Activated naive CD4-positive, alpha-beta T cell treated with anti-CD3 and anti-CD28 coated beads, Interleukin-2, amount 10 ng/mL, durations not matched to agents 7 days and 5 days (primary cell): ENCODE results near the gene CLMN.
"Not testable (repeated sequence)": the region's sequence is repeated elsewhere in the genome, so short reads cannot be mapped to it uniquely, and the experiment has no call there.

Source experiments
- CTCF ChIA-PET: fragments of 350-600 bp; sonication (Branson Sonifier 250); formaldehyde crosslinking; loops from one replicate; lab custom pipeline; 2021; ENCODE audit warnings: antibody characterized with exemption; lab: Charles Lee
- DNase-seq: peaks from one replicate; pipeline ENCODE4 v3.0.0-alpha.2; 2020
- H3K27ac Mint-ChIP-seq: one replicate; pipeline ENCODE4 v1.8.0; 2021; ENCODE audit warnings: mild to moderate bottlenecking, moderate library complexity, mixed read lengths
- H3K27me3 Mint-ChIP-seq: one replicate; pipeline ENCODE4 v1.8.0; 2021; ENCODE audit warnings: mild to moderate bottlenecking, mixed read lengths
- H3K36me3 Mint-ChIP-seq: one replicate; pipeline ENCODE4 v1.8.0; 2021; ENCODE audit warnings: mixed read lengths
- H3K4me1 Mint-ChIP-seq: one replicate; pipeline ENCODE4 v1.8.0; 2021; ENCODE audit warnings: mixed read lengths
- H3K4me3 Mint-ChIP-seq: one replicate; pipeline ENCODE4 v1.8.0; 2021; ENCODE audit warnings: mild to moderate bottlenecking, moderate library complexity, mixed read lengths
- H3K9me3 Mint-ChIP-seq: one replicate; pipeline ENCODE4 v1.8.0; 2021; ENCODE audit warnings: mixed read lengths

The CLMN gene

DNA sequence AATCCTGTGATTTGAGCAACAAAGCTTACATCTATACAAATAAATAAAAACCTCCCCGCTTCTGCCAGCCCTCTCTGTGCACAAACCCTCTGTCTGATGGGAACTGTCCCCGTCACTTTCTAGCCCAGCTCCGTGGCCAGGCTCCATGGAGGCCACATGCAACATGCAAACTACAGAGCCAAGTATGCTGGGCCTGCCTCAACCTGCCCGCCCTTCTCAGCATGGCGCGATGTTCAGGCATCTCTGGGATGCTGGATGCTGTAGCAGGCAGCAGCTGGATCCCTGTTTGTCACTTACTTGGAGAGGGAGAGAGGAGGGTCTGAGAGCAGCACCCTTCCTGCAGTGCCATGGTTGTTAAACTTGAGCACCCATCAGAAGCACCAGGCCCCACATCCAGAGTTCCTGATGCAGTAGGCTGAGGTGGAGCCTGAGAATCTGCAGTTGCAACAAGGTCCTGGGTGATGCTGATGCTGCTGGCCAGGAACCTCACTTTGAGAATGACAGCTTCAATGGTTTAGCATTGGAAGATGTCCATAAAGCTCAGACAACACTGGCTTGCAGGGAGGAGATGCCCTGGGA, 32.4 kb downstream of the CLMN start:
- Mint-ChIP-seq H3K4me1 (no peaks in the 10 kb centered on the region), H3K36me3 (no peaks in the 10 kb centered on the region), H3K27me3 (peaks cover 41% of the 10 kb centered on the region), H3K4me3 (no peak overlapping the region), H3K9me3 (no peaks in the 10 kb centered on the region), H3K27ac (no peak overlapping the region)
- no peak for DNase-seq
- CTCF ChIA-PET = no interaction called here

DNA sequence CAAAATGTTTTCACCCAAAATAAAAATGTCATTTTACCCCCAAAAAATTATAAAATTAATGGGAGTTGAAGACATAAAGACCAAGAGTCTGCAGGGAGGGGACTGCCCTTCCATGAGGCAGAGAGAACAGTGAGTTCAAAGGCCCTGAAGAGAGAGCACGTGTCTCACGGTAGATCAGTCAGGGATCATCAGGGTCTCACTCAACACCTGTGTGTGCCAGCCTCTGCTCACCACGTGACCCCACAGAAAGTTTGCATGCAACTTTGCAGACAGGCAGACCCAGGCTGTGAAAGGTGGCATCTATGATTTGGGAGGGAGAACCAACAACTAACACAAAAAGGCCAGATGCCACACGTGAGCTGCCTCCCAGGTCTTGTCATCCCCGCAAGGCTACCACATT, 33.1 kb downstream of the CLMN start:
- Mint-ChIP-seq H3K4me1 (no peaks in the 10 kb centered on the region), H3K27me3 (peaks cover 40% of the 10 kb centered on the region), H3K4me3 (no peak overlapping the region), H3K9me3 (no peaks in the 10 kb centered on the region), H3K36me3 (no peaks in the 10 kb centered on the region), H3K27ac (no peak overlapping the region)
- CTCF ChIA-PET = no interaction called here
- DNase-seq = no peak

DNA sequence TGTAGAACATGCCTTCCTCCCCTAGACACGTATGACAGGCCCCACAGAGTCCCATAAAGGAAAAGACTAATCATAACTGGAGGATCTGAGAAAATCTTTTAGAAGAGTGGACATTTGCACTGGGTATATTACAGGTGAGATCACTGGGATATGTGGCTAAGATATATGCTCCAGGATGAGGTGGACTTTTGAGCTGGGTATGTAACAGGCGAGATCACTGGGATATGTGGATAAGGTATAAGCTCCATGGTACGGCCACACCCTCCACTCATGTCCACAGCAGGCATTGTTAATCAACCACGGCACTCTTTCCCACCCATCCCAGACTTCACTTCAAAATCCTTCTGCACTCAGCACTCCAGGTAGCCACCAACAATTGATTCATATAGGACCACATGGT, 34.1 kb downstream of the CLMN start:
- Mint-ChIP-seq H3K27me3 (peaks cover 29% of the 10 kb centered on the region), H3K4me1 (no peaks in the 10 kb centered on the region), H3K36me3 (no peaks in the 10 kb centered on the region), H3K4me3 (no peak overlapping the region), H3K9me3 (no peaks in the 10 kb centered on the region), H3K27ac (no peak overlapping the region)
- no peak for DNase-seq
- CTCF ChIA-PET = no interaction called here

DNA sequence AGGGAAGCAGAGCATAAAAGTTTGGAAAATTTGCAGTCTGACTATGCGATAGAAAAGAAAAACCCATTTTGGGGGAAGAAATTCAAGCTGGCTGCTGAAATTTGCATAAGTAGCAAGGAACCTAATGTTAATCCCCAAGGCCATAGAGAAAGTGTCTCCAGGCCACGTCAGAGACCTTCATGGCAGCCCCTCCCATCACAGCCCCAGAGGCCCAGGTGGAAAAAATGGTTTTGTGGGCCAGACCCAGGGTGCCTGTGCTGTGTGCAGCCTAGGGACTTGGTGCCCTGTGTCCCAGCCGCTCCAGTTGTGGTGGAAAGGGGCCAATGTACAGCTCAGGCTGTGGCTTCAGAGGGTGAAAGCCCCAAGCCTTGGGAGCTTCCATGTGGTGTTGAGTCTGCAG, 35.9 kb downstream of the CLMN start:
- CTCF ChIA-PET, H3K27ac Mint-ChIP-seq: not testable (repeated sequence)

DNA sequence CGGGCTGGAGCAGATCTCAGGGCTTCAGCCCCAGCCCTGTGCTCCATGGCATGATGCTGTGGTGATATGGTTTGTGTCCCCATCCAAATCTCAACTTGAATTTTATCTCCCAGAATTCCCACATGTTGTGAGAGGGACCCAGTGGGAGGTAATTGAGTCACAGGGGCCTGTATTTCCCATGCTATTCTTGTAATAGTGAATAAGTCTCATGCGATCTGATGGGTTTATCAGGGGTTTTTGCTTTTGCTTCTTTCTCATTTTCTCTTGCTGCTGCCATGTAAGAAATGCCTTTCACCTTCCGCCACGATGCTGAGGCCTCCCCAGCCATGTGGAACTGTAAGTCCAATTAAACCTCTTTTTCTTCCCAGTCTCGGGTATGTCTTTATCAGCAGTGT, 36.7 kb downstream of the CLMN start:
- DNase-seq, H3K36me3 Mint-ChIP-seq, CTCF ChIA-PET, H3K9me3 Mint-ChIP-seq, H3K4me3 Mint-ChIP-seq, H3K27ac Mint-ChIP-seq, H3K4me1 Mint-ChIP-seq: not testable (repeated sequence)
- peaks cover 18% of the 10 kb centered on the region for H3K27me3 Mint-ChIP-seq

More for the DNA sequence above, 35.9 kb downstream of the CLMN start:
- H3K27me3 Mint-ChIP-seq = peaks cover 22% of the 10 kb centered on the region
- DNase-seq, H3K9me3 Mint-ChIP-seq, H3K4me3 Mint-ChIP-seq, H3K4me1 Mint-ChIP-seq, H3K36me3 Mint-ChIP-seq: not testable (repeated sequence)

DNA sequence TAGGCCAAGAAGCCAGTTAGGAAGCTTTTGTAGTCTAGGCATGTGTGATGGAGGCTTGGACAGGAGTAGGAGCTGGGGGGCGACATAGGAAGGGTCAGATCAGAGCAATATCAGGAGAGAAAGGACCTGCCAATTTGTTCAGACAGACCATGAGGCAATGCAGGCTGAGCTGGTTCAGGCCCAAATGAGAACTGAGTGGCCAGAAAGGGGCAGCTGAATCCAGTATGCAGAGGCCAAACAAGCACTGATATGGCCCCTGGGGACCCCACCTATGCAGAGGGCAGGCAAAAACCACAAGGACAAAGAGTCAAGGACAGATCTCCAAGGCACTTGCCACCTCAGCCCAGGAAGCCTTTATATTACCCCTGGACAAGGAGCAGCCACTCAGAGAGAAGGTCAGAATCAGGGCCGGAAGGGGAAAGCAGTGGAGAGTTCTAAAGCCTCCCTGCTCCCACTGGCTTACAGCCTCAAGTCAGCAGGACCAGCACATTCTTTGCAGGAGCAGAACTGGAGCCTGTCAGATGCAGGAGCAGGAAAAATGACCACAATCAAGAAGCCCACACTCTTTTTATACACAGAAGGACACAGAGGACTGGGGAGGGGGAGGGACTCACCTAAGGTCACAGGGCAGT, 37.2 kb downstream of the CLMN start:
- peaks cover 13% of the 10 kb centered on the region for H3K27me3 Mint-ChIP-seq
- no peaks in the 10 kb centered on the region for H3K4me1 Mint-ChIP-seq
- no peak overlapping the region for H3K27ac Mint-ChIP-seq
- H3K4me3 Mint-ChIP-seq = no peak overlapping the region
- no peaks in the 10 kb centered on the region for H3K36me3 Mint-ChIP-seq
- no peaks in the 10 kb centered on the region for H3K9me3 Mint-ChIP-seq
- CTCF ChIA-PET = no interaction called here
- DNase-seq = no peak

DNA sequence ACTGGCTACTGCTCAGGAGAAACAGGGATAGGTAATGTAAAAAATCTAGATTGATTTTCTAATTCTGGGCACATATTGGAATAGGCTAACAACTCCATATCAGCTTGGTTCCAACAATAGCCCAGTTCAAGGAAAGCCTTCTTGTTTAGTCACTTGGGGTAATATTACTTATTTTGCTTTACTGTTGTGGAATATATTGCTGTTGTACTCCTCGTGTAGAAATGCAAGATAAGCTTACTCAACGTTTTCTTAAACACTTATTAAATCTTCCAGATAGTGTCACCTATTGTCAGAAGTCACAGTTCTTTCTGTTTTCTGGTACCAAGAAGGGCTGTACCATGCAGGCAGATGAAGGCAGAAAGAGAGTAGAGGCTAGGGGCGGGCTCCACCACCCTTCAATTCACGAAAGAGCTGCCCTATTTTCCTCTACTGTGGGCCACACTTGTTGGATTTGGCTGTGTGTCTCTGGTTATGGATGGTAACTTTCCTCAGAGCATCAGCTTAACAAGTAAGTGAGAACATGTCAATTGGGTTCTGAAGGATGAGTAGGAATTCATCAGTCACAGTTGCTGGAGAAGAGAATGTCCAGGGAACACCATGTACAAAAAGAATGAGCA, 38.0 kb downstream of the CLMN start:
- Mint-ChIP-seq H3K4me1 (no peaks in the 10 kb centered on the region), H3K27me3 (peaks cover 8% of the 10 kb centered on the region), H3K27ac (no peak overlapping the region), H3K36me3 (no peaks in the 10 kb centered on the region), H3K9me3 (no peaks in the 10 kb centered on the region), H3K4me3 (no peak overlapping the region)
- CTCF ChIA-PET = no interaction called here
- no peak for DNase-seq

DNA sequence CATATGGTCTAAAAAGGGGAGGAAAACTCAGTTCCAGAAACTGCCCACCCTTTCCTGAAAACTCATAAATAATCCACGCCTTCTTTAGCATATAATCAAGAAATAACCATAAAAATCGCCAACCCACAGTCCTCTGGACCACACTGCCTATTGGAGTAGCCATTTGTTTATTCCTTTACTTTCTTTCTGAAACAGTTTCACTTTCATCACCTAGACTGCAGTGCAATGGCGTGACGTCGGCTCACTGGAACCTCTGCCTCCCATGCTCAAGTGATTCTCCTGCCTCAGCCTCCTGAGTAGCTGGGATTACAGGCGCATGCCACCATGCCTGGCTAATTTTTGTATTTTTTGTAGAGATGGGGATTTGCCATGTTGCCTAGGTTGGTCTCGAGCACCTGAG, 44.2 kb downstream of the CLMN start:
- CTCF ChIA-PET = no interaction called here
- Mint-ChIP-seq H3K36me3 (peaks cover 4% of the 10 kb centered on the region), H3K4me3 (no peak overlapping the region), H3K27me3 (peaks cover 12% of the 10 kb centered on the region), H3K9me3 (peaks cover 1% of the 10 kb centered on the region), H3K27ac (no peak overlapping the region), H3K4me1 (no peaks in the 10 kb centered on the region)
- DNase-seq = no peak

DNA sequence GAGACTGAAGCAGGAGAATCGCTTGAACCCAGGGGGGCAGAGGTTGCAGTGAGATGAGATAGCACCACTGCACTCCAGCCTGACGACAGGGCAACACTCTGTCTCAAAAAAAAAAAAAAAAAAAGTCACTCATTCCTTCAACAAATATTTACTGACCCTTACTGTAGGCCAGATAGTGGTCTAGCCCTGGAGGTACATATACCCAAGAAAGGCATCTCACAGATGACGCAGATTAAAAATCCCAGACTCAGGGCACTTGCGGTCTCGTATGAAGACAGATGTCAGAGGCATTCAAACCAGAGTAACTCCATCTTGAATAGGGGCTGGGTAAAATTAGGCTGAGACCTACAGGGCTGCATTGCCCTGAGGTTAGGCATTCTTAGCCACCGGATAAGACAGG, 44.8 kb downstream of the CLMN start:
- H3K27me3 Mint-ChIP-seq = peaks cover 12% of the 10 kb centered on the region
- no peak overlapping the region for H3K27ac Mint-ChIP-seq
- DNase-seq = no peak
- no peak overlapping the region for H3K4me3 Mint-ChIP-seq
- no peaks in the 10 kb centered on the region for H3K4me1 Mint-ChIP-seq
- peaks cover 4% of the 10 kb centered on the region for H3K36me3 Mint-ChIP-seq
- peaks cover 1% of the 10 kb centered on the region for H3K9me3 Mint-ChIP-seq
- CTCF ChIA-PET = no interaction called here

DNA sequence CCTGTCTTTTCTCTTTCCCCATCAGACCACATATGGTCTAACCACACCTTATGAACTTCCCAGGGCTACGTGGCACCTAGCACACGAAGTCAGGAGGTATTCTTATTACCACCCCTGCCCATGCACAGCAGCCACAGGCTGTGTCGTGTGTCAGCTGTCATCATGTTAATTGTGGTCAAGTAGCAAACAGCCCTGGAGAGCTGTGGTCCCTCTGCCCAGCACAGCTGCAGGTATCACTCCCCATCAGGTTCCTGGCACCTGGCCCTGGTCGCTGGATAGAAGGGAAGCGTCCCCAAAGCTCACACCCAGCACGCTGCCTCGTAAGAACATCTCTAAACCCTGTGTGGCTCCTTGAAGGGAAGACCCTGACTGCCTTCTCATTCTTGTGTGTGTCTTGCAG, 45.4 kb downstream of the CLMN start:
- Mint-ChIP-seq H3K27ac (no peak overlapping the region), H3K4me1 (no peaks in the 10 kb centered on the region), H3K9me3 (peaks cover 1% of the 10 kb centered on the region), H3K36me3 (peaks cover 4% of the 10 kb centered on the region), H3K27me3 (peaks cover 16% of the 10 kb centered on the region), H3K4me3 (no peak overlapping the region)
- no peak for DNase-seq
- CTCF ChIA-PET = no interaction called here

DNA sequence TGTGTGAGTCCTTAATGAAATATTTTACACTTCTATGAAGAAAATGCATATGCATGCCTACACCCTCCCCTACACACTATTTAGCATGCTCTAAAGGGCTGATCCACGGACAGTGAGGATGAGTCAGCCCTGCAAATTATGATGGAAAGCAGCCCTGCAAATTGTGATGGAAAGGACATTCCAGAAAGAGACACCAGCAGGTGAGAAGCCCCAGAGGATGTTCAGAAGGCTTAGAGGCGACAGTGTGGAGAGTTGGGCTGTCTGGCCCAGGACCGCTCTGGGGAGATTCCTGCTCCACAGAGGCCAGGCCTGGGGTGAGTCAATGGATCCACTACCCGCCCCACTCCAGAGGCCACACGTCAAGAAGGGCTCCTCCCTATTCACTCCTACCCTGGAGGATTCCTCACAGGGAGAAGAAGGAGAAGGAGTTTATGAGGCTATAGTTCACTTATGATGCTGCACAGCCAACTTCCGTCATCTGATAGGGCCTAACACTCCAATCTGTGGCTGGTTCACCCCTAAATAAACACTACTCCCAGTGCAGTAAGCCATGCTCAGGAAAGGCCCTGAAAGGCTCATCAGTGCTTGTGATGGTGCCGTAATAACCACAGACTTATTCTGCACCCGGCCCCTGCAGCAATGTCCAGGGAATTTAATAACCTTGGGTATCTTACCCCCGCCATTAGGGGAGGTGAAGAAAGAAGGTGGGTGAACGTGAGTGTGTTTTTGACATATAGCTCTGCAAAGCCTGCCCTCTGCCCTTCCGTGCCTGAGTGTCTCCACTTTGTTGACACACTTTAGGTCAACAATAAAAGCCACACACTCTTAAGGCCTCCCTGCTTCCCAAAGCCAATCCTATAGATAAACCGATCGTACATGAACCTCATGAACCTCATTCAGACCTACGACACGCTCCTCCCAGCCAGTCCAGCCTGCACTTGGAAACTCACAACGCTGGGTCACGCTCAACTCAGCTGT, 46.4 kb downstream of the CLMN start:
- Mint-ChIP-seq H3K4me1 (peaks cover 2% of the 10 kb centered on the region), H3K36me3 (peaks cover 4% of the 10 kb centered on the region), H3K9me3 (peaks cover 1% of the 10 kb centered on the region), H3K4me3 (no peak overlapping the region), H3K27me3 (peaks cover 16% of the 10 kb centered on the region), H3K27ac (no peak overlapping the region)
- DNase-seq = no peak
- CTCF ChIA-PET = no interaction called here

DNA sequence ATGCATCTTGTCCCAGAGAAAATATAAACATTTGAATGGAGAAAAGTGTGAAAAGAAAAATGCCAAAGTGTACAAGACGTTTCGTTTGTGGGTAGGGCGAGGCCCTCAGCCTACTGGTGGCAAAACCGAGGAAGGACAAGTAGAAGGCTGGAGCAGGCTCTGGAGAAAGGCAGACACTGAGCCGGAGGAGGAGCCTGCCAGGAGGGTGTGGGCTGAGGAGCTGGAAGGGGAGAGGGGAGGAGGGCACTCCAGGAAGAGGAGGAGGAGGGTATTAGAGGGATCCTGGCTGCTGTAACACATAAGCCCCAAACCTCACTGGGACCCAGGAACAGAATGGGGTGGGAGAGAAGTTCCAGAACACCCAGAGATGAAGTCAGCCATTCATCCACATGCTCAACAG, 47.7 kb downstream of the CLMN start:
- no peak overlapping the region for H3K27ac Mint-ChIP-seq
- CTCF ChIA-PET = no interaction called here
- peaks cover 12% of the 10 kb centered on the region for H3K4me1 Mint-ChIP-seq
- no peak overlapping the region for H3K4me3 Mint-ChIP-seq
- peaks cover 1% of the 10 kb centered on the region for H3K9me3 Mint-ChIP-seq
- DNase-seq = no peak
- H3K27me3 Mint-ChIP-seq = peaks cover 16% of the 10 kb centered on the region
- H3K36me3 Mint-ChIP-seq = peaks cover 4% of the 10 kb centered on the region

DNA sequence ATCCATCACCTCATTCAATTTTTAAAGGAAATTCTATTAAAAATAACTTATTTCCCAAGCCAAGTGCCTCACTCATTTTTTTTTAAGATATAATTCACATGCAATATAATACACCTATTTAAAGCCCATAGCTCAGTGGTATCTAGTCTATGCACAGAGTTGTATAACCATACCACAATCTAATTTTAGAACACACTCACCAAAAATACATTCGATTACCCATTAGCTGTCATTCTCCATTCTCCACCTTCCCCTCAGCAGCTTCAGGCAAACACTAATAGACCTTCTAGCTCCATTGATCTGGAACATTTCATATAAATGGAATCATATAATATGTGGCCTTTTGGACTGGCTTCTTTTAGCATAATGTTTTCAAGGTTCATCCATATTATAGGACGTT, 49.5 kb downstream of the CLMN start:
- H3K4me1 Mint-ChIP-seq = peaks cover 28% of the 10 kb centered on the region
- peaks cover 4% of the 10 kb centered on the region for H3K27me3 Mint-ChIP-seq
- H3K27ac Mint-ChIP-seq = no peak overlapping the region
- peaks cover 1% of the 10 kb centered on the region for H3K9me3 Mint-ChIP-seq
- no peak overlapping the region for H3K4me3 Mint-ChIP-seq
- CTCF ChIA-PET = no interaction called here
- H3K36me3 Mint-ChIP-seq = no peaks in the 10 kb centered on the region
- DNase-seq = no peak

DNA sequence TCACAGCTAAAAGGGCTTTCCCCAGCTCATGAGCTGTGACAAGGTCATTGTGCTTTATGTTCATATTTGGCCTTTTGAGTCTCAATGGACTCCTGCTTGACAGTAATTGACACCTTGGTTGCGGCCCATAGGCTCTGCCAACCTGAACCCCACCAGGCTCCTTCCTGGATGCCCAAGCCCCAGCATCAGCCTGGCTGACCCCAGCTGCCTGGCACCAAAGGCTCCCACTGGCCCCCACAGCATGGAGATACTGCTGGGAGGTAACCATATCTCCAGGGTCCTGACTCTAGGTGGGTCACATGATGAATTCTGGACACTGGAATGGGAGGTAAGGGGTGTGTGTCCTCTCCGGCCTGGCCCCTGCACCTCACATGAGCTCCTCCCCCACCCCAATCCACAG, 50.2 kb downstream of the CLMN start:
- H3K36me3 Mint-ChIP-seq = no peaks in the 10 kb centered on the region
- no peak overlapping the region for H3K4me3 Mint-ChIP-seq
- peaks cover 32% of the 10 kb centered on the region for H3K4me1 Mint-ChIP-seq
- DNase-seq = no peak
- peaks cover 1% of the 10 kb centered on the region for H3K9me3 Mint-ChIP-seq
- H3K27me3 Mint-ChIP-seq = peaks cover 4% of the 10 kb centered on the region
- H3K27ac Mint-ChIP-seq = no peak overlapping the region
- CTCF ChIA-PET = no interaction called here
